ENCODE measurements around the gene LALBA.

DNA sequence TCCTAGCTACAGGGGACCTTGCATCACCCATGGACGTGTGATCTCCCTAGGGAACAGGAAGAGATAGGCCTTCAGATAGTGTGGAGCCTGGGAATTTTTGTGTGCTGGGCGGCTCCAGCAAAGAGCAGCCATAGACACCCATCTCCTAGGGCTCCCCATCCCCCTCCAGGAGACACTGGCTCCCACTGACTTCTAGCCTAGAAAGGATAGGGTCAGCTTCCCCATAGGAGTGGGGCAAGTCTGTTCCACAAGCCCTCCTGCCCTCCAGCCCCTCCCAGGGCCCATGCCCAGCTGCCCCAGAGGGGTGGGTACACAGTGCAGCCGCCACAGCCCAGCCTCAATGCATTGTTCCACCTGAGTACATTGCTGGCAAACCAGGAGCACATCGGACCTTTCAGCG, 16.5 kb upstream of the LALBA start:
- TF ChIP-seq EZH2 (IDR thresholded peaks at IDR 0.05; ENCODE audit: low read depth, low read length, severe bottlenecking) (no peak), YY1 (IDR thresholded peaks at IDR 0.05; ENCODE audit: low read depth, low read length) (no peak), CTCF (IDR thresholded peaks at IDR 0.05; ENCODE audit: control extremely low read depth in 1 of 3, insufficient read depth in 1 of 3, low read depth in 1 of 3, low read length in 3 of 3) (no peak)

Measured in H1 (cell line).